Measurements from ENCODE around the gene LTB.

DNA sequence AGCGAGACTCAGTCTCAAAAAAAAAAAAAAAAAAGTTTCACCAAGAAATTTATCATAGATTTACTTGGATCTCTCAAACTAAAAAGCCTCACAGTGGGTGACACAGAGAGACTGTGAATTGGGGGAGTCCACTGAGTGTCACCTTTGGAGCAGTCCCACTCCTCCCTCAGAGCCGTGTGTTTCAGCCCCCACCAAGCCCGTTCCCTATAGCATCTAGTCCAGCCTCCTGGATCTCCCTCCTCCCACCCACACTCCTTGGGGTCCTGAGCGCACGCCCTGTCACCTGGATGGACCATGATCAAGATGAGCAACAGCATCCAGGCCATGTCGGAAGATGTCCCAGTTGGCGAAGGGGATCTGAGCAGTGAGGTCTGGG, 10.2 kb upstream of the LTB start:
- TF ChIP-seq, protein P1, sequence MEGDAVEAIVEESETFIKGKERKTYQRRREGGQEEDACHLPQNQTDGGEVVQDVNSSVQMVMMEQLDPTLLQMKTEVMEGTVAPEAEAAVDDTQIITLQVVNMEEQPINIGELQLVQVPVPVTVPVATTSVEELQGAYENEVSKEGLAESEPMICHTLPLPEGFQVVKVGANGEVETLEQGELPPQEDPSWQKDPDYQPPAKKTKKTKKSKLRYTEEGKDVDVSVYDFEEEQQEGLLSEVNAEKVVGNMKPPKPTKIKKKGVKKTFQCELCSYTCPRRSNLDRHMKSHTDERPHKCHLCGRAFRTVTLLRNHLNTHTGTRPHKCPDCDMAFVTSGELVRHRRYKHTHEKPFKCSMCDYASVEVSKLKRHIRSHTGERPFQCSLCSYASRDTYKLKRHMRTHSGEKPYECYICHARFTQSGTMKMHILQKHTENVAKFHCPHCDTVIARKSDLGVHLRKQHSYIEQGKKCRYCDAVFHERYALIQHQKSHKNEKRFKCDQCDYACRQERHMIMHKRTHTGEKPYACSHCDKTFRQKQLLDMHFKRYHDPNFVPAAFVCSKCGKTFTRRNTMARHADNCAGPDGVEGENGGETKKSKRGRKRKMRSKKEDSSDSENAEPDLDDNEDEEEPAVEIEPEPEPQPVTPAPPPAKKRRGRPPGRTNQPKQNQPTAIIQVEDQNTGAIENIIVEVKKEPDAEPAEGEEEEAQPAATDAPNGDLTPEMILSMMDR (IDR thresholded peaks at IDR 0.05; ENCODE audit: low read depth, low read length, missing input control), result no peak
- TF ChIP-seq REST (IDR thresholded peaks at IDR 0.05), result no peak
- no peak for TF ChIP-seq TAF1 (conservative IDR thresholded peaks at IDR 0.05)
- no peak for TF ChIP-seq MAX (IDR thresholded peaks at IDR 0.05)

All from liver (tissue), 3 donors.